Colonic mucosa (tissue), 4 donors: ENCODE measurements around the gene TUSC2. TPM values are rescaled to one million over a fixed set of nuclear protein-coding genes. Genes with fewer than 3 reads are reported as not detected.
"Not testable (repeated sequence)": the region's sequence is repeated elsewhere in the genome, so short reads cannot be mapped to it uniquely, and the experiment has no call there.

Experiments
- DNase-seq: peaks from one replicate; pipeline ENCODE4 v3.0.0-alpha.2; 2020
- H3K27ac ChIP-seq: fragments of 200-600 bp; one replicate; pipeline ENCODE4 v1.8.0; 2021
- H3K27me3 ChIP-seq: fragments of 200-600 bp; one replicate; pipeline ENCODE4 v1.8.0; 2021
- H3K36me3 ChIP-seq: fragments of 200-600 bp; one replicate; pipeline ENCODE4 v1.8.0; 2021
- H3K4me1 ChIP-seq: fragments of 200-600 bp; one replicate; pipeline ENCODE4 v1.8.0; 2021; ENCODE audit warnings: mild to moderate bottlenecking
- H3K4me3 ChIP-seq: fragments of 200-600 bp; one replicate; pipeline ENCODE4 v1.8.0; 2021
- H3K9ac ChIP-seq, 2 donors: one replicate each; pipeline ENCODE4 v1.7.0; 2013; ENCODE audit warnings: control low read depth in 2 of 2, low read depth in 2 of 2, low read length in 2 of 2
- H3K9me3 ChIP-seq: fragments of 200-600 bp; one replicate; pipeline ENCODE4 v1.8.0; 2021
- CTCF ChIP-seq: fragments of 200-600 bp; IDR thresholded peaks from one replicate; pipeline ENCODE4 v1.8.0; 2022; ENCODE audit warnings: antibody characterized with exemption, mild to moderate bottlenecking
- intact Hi-C: fragments of 100-400 bp; cut with DNase I; formaldehyde crosslinking; loops from one replicate; pipeline ENCODE4 v1.14.1; 2022
- total RNA-seq, 2 donors: library from RNA; stranded (reverse); fragmentation: NEBNext Ultra II Directional in 1 of 2; extraction: Animal tissue kit (Norgen Biotek cat#: 25700) in 1 of 2; gene quantifications; one replicate each; pipeline ENCODE4 v1.2.1, GENCODE V29; 2021
- donor health status: healthy.
- donor health status: DM: no; HTN: no; CAD: no.
- donor health status: DM: no; HTN: no; CAD: no.

Gene TUSC2
- total RNA-seq, 2 donors from 2014 or later: 26.1 to 39.5 TPM

GRCh38 chr3:50318163-50318562, 9.9 kb downstream of the TUSC2 start:
- Histone ChIP-seq H3K9me3 (no peaks in the 10 kb centered on the region), H3K36me3 (no peaks in the 10 kb centered on the region), H3K9ac (peak overlapping the region in 1 of 2 donors; percentile 91), H3K27ac (peak overlapping the region; percentile 91), H3K4me3 (no peak overlapping the region), H3K27me3 (no peaks in the 10 kb centered on the region), H3K4me1 (peaks cover 38% of the 10 kb centered on the region)
- DNase-seq: no peak
- TF ChIP-seq CTCF: no peak
- intact Hi-C loops: no loop called here

GRCh38 chr3:50317300-50317699, 10.7 kb downstream of the TUSC2 start:
- no peak for TF ChIP-seq CTCF
- Histone ChIP-seq H3K9me3 (no peaks in the 10 kb centered on the region), H3K27me3 (no peaks in the 10 kb centered on the region), H3K27ac (peak overlapping the region; percentile 91), H3K9ac (peak overlapping the region; percentile 60 to 86), H3K4me3 (no peak overlapping the region), H3K36me3 (no peaks in the 10 kb centered on the region), H3K4me1 (peaks cover 34% of the 10 kb centered on the region)
- intact Hi-C loops: no loop called here
- peak; percentile 69 for DNase-seq

- no peak for TF ChIP-seq CTCF
- Histone ChIP-seq H3K27ac (peak overlapping the region; percentile 91), H3K9ac (peak overlapping the region; percentile 62 to 86), H3K36me3 (no peaks in the 10 kb centered on the region), H3K4me3 (no peak overlapping the region), H3K9me3 (no peaks in the 10 kb centered on the region), H3K27me3 (no peaks in the 10 kb centered on the region), H3K4me1 (peaks cover 28% of the 10 kb centered on the region)
- peak; percentile 92 for DNase-seq
- intact Hi-C loops: no loop called here
Observed at GRCh38 chr3:50316657-50317242, 11.3 kb downstream of the TUSC2 start.

- no peak for TF ChIP-seq CTCF
- intact Hi-C loops: no loop called here
- H3K36me3 ChIP-seq: no peaks in the 10 kb centered on the region
- H3K4me1 ChIP-seq: peaks cover 28% of the 10 kb centered on the region
- no peak overlapping the region for H3K27ac ChIP-seq
- no peak overlapping the region for H3K9ac ChIP-seq
- H3K27me3 ChIP-seq: no peaks in the 10 kb centered on the region
- H3K4me3 ChIP-seq: no peak overlapping the region
- DNase-seq: no peak
- no peaks in the 10 kb centered on the region for H3K9me3 ChIP-seq
Observed at GRCh38 chr3:50314816-50315215, 13.2 kb downstream of the TUSC2 start.

- Histone ChIP-seq H3K9me3 (no peaks in the 10 kb centered on the region), H3K36me3 (no peaks in the 10 kb centered on the region), H3K9ac (no peak overlapping the region), H3K27me3 (no peaks in the 10 kb centered on the region), H3K27ac (no peak overlapping the region), H3K4me3 (no peak overlapping the region), H3K4me1 (peaks cover 28% of the 10 kb centered on the region)
- TF ChIP-seq CTCF: no peak
- DNase-seq: no peak
- intact Hi-C loops: no loop called here
Observed at GRCh38 chr3:50314342-50314741, 13.7 kb downstream of the TUSC2 start.

- H3K4me1 ChIP-seq, DNase-seq, H3K36me3 ChIP-seq, H3K27ac ChIP-seq, intact Hi-C loops, H3K9ac ChIP-seq, H3K9me3 ChIP-seq, H3K4me3 ChIP-seq, H3K27me3 ChIP-seq: not testable (repeated sequence)
Observed at GRCh38 chr3:50312041-50312440, 16.0 kb downstream of the TUSC2 start.
